ENCODE measurements around the gene TBC1D22A. TPM values are rescaled to one million over a fixed set of nuclear protein-coding genes. Genes with fewer than 3 reads are reported as not detected.
"Not testable (repeated sequence)": the region's sequence is repeated elsewhere in the genome, so short reads cannot be mapped to it uniquely, and the experiment has no call there.

The TBC1D22A gene
- polyA plus RNA-seq, 1 donor = 19.0 TPM

DNA sequence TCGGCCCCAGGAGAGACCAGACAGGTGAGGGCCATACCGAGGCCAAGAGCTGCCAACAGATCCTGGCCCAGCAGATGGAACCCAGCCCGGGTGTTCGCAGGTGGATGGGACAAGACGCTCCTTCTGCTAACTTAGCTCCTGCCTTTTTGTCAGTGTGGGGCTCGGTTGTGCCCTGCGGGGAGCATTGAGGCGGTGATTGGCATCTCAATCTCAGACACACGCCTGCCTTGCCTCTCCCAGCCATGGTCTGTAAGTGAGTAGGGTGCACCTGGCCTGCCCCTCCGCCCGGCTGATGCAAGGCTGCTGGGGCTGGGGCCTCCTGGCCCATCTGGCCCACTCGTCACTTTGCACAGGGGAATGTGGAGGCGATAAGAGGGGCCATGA lies 350.1 kb downstream of the TBC1D22A start:
- DNase-seq = no peak

- no peak for DNase-seq
Observed at GRCh38 chr22:47112994-47113852, 350.8 kb downstream of the TBC1D22A start.

GRCh38 chr22:47113853-47114415 lies 351.5 kb downstream of the TBC1D22A start:
- DNase-seq = no peak

GRCh38 chr22:47114813-47115517 lies 352.5 kb downstream of the TBC1D22A start:
- no peak for DNase-seq

- no peak for DNase-seq
Observed at GRCh38 chr22:47115518-47115890, 353.1 kb downstream of the TBC1D22A start.

DNA sequence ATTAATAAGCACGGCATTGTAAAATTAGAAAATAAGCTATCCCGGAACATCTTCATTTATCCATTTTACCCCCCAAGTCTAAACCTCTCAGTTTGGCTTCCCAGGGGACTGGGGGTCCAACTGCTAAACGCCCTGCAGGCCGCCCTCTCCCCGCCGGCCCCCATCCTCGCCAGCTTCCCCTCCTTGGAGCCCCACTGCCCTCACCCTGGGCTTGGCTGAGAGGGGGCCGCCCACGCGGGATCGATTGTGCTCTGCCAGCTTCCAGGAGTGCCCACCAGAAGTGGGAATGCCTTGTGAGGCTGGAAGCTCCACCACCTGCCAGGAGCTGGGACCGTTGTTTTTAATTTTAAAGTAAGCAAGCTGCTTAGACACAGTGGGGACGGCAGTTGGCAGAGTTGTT lies 353.5 kb downstream of the TBC1D22A start:
- DNase-seq = no peak

GRCh38 chr22:47116426-47117341 lies 354.2 kb downstream of the TBC1D22A start:
- DNase-seq = no peak

DNA sequence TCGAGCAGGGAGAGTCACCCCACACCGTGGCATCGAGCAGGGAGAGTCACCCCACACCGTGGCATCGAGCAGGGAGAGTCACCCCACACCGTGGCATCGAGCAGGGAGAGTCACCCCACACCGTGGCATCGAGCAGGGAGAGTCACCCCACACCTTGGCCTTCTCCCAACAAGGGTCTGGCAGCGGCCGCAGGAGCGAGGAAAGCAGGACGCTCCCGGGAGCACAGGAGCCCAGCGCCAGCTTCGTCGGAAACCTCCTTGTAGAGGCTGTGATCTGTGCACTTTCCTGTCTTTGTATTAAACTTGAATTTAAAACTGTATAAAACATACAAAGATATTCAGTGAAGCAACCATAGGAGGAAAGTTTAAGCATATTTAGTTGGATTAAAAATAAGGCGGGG lies 355.0 kb downstream of the TBC1D22A start:
- not testable (repeated sequence) for DNase-seq

DNA sequence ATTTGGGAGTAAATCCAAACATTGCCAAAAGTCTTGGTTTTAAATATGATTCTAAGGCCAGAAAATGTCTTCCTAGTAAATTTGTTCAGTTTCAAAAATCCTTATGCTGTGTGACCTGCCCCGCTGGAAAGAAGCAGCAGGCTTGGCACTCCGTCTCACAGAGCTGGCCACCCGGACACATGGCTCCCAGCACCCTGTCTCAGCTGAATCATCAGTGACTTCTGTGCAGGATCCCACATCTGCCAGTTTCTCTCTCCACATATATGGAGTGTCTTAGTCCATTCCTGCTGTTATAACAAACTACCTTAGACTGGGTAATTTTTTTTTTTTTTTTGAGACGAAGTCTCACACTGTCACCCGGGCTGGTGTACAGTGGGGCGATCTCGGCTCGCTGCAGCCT lies 356.7 kb downstream of the TBC1D22A start:
- DNase-seq = no peak

- no peak for DNase-seq
Observed at GRCh38 chr22:47120399-47120798, 357.9 kb downstream of the TBC1D22A start.

GRCh38 chr22:47121791-47122190 lies 359.3 kb downstream of the TBC1D22A start:
- DNase-seq = no peak

- no peak for DNase-seq
Observed at GRCh38 chr22:47122441-47123000, 360.1 kb downstream of the TBC1D22A start.

GRCh38 chr22:47123006-47123826 lies 360.8 kb downstream of the TBC1D22A start:
- no peak for DNase-seq

DNA sequence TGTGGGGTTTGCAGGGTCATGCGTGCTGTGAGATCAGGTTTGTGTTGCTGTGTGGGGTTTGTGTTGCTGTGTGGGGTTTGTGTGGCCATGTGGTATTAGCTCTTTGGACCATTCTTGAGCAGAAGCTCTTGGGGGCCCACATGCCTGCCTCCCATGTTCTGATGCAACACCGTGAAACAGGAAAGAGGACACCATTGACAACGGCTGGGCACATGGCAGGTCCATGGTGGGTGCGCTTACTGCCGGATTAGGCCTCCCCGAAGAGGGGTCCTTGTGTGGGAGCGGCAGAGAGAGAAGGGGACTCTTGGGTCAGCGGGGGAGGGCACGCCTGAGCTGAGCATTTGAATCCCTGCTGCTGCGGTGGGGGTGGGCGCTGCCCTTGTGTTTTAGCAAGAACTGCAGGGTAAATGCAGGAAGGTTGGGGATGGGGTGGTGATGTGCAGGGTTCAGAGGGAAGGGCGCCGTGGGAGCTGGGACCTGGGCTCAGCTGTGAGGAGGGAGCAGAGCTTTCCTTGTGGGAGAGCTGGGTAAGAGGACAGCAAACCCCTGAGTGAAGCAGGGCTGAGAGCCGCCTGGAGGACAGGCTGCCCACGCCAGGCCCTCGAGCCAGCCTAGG lies 361.5 kb downstream of the TBC1D22A start:
- no peak for DNase-seq

GRCh38 chr22:47124451-47124881 lies 362.0 kb downstream of the TBC1D22A start:
- no peak for DNase-seq

DNA sequence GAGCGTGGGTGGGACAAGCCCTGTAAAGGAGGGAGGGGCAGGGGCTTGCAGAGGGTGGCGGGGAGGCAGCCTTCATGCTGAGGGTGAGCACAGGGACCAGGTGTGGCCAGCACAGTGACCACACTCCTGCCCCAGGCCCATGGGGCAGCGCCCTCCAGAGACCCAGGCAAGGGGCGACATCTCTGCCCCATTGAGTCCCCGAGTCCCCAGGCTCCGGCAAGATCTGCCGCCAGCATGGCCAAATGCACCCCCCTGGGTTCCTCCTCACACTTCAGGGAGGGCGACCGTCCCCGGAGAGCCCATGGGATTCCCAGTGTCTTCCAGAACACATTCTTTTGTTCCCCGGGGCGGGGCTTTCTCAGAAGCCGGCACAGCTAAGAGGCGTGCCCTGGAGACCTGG lies 362.5 kb downstream of the TBC1D22A start:
- DNase-seq = no peak

GRCh38 chr22:47125603-47126002 lies 363.2 kb downstream of the TBC1D22A start:
- DNase-seq = no peak

DNA sequence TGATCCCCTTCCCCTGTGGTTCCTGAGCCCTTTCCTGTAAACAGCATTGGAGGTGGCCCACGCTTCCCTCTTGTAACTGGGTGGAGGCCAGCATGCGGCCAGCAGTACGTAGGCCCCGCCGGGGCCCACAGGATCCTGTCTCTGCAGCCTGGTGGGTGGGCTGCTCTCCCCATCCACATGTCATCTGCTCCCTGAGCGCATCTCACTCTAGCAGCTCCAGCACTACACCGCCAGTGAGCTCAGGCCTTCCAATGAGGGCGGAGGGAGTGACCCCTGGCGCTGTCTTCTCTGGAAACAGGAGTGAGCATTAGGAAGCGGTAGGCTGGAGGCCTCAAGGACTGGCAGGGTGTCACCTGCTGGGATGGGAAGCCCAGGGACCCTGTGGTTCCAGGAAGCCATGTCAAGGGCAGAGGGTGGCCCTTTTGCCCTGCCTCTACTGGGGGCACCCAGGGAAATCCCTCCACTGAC lies 363.9 kb downstream of the TBC1D22A start:
- no peak for DNase-seq

DNA sequence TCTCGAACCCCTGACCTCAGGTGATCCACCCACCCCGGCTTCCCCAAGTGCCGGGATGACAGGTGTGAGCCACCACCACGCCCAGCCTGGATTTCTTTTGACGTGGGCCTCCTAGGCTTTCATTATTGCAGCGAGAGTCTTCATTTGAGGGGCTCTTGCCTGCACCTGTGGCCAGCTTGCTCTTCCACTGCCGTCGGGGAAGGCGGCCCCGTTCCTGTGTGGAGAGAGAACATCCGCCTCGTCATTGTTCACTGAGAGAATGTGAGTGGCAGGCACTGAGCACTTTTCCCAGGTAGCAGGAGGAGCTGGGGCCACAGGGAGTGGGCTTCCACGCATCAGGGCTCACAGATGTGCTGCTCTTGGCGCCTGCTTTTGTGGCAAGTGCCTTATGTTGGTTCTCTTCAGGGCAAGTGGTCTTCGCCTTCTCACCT lies 365.0 kb downstream of the TBC1D22A start:
- no peak for DNase-seq

DNA sequence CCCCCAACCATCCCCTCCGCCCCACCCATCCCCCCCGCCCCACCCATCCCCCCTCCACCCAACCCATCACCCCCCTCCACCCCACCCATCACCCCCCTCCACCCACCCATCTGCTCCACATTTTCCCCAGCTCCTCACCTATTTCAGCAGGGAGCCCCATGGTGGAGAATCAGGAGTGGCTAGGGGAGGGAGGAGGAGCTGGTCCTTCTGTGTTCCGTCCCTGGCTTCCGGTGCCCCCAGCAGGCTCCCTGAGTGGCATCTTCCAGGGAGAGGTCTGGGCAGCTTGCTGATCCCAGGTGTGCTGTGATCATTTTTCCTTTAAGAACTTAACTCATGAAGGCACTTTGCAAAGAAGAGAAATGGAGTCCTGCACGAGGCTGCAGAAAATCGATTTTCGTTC lies 365.8 kb downstream of the TBC1D22A start:
- no peak for DNase-seq

Data from hindlimb muscle (tissue), 1 donor.